Upper lobe of left lung (tissue), 4 donors: Measurements from ENCODE around the gene UBE2C.
"Not testable (repeated sequence)": the region's sequence is repeated elsewhere in the genome, so short reads cannot be mapped to it uniquely, and the experiment has no call there.

Experiments
- POLR2A ChIP-seq, 4 donors: fragments of 450-650 bp; IDR thresholded peaks; one replicate each; pipeline ENCODE4 v1.5.1; 2016 to 2017; ENCODE audit warnings: antibody characterized with exemption in 4 of 4, mild to moderate bottlenecking in 2 of 4
- POLR2AphosphoS5 ChIP-seq, 2 donors: sonication (generic); formaldehyde crosslinking; IDR thresholded peaks; one replicate each; pipeline ENCODE4 v1.5.1; 2017; ENCODE audit warnings: antibody characterized with exemption in 2 of 2
- TF ChIP-seq, protein P1 (sequence below), 6 experiments: fragments of 450-650 bp in 4 of 6; fragments of 200-600 bp in 2 of 6; sonication (generic) in 2 of 6; IDR thresholded peaks; one replicate each; pipeline ENCODE4 v1.5.1; 2016 to 2019; ENCODE audit warnings: antibody characterized with exemption in 6 of 6

DNA sequence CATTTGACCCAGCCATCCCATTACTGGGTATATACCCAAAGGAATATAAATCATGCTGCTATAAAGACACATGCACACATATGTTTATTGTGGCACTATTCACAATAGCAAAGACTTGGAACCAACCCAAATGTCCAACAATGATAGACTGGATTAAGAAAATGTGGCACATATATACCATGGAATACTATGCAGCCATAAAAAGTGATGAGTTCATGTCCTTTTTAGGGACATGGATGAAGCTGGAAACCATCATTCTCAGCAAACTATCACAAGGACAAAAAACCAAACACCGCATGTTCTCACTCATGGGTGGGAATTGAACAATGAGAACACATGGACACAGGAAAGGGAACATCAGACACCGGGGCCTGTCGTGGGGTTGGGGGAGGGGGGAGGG lies 14.5 kb upstream of the UBE2C start:
- TF ChIP-seq, protein P1, sequence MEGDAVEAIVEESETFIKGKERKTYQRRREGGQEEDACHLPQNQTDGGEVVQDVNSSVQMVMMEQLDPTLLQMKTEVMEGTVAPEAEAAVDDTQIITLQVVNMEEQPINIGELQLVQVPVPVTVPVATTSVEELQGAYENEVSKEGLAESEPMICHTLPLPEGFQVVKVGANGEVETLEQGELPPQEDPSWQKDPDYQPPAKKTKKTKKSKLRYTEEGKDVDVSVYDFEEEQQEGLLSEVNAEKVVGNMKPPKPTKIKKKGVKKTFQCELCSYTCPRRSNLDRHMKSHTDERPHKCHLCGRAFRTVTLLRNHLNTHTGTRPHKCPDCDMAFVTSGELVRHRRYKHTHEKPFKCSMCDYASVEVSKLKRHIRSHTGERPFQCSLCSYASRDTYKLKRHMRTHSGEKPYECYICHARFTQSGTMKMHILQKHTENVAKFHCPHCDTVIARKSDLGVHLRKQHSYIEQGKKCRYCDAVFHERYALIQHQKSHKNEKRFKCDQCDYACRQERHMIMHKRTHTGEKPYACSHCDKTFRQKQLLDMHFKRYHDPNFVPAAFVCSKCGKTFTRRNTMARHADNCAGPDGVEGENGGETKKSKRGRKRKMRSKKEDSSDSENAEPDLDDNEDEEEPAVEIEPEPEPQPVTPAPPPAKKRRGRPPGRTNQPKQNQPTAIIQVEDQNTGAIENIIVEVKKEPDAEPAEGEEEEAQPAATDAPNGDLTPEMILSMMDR (IDR thresholded peaks at IDR 0.05), result not testable (repeated sequence)
- TF ChIP-seq POLR2A, POLR2AphosphoS5 (IDR thresholded peaks at IDR 0.05): not testable (repeated sequence)
